GM12878 (cell line): ENCODE measurements around the gene GPR63. TPM values are rescaled to one million over a fixed set of nuclear protein-coding genes. Genes with fewer than 3 reads are reported as not detected.

Experiments
- ATAC-seq: fragments of 200-7000 bp; cut with Tn5 transposase; 3 replicates; pipeline ENCODE4 v1.9.1; 2020; ENCODE audit warnings: mild to moderate bottlenecking, moderate library complexity
- BruUV-seq: library from RNA; stranded (reverse); fragments of 400-500 nt; replicated peaks from 2 replicates; lab custom pipeline; 2021; lab: Mats Ljungman, UMichigan
- CTCF ChIA-PET: fragments of 300-600 bp; sonication (Branson Sonifier 250); formaldehyde crosslinking; extraction: SDS; loops from one replicate; lab custom pipeline; 2021; ENCODE audit warnings: inconsistent platforms; lab: Yijun Ruan, JAX
- POLR2A ChIA-PET: fragments of 350-600 bp; formaldehyde crosslinking; extraction: SDS; loops from one replicate; lab custom pipeline; 2021; ENCODE audit warnings: inconsistent platforms; lab: Charles Lee
- RAD21 ChIA-PET: fragments of 300-600 bp; sonication (Branson Sonifier 250); formaldehyde crosslinking; loops from one replicate; lab custom pipeline; 2023; ENCODE audit warnings: antibody characterized with exemption; ENCODE audit not compliant: unreplicated experiment; lab: Charles Lee
- SMC1A ChIA-PET: fragments of 300-600 bp; sonication (Branson Sonifier 250); formaldehyde crosslinking; loops from one replicate; lab custom pipeline; 2023; ENCODE audit not compliant: unreplicated experiment, uncharacterized antibody; lab: Charles Lee
- DNase-seq: peaks from one replicate; pipeline ENCODE4 v3.0.0-alpha.2; 2011; ENCODE audit warnings: low read depth, low spot score
- FAIRE-seq: peaks from 3 replicates; lab custom pipeline; 2011; peaks lifted over from hg19 to GRCh38; lab: Jason Lieb, UNC
- H2AFZ ChIP-seq: 2 replicates; pipeline ENCODE4 v1.6.0; 2011; ENCODE audit warnings: low read depth, low read length, control low read depth; ENCODE audit not compliant: control insufficient read depth
- H3K27ac ChIP-seq: 2 replicates; pipeline ENCODE4 v1.5.1; 2011; ENCODE audit warnings: control low read depth; ENCODE audit not compliant: control insufficient read depth, insufficient read depth
- H3K27me3 ChIP-seq, 2 experiments: replicated peaks in 1 of 2; 2 replicates each; pipeline versions ENCODE4 v1.6.0 to v1.6.1; 2011; ENCODE audit warnings: low read length in 1 of 2; ENCODE audit not compliant: control insufficient read depth in 2 of 2, insufficient read depth in 2 of 2
- H3K36me3 ChIP-seq, 2 experiments: 2 replicates each; pipeline ENCODE4 v1.5.1; 2011; ENCODE audit warnings: low read length in 1 of 2; ENCODE audit not compliant: control insufficient read depth in 2 of 2, insufficient read depth in 2 of 2
- H3K4me1 ChIP-seq: 2 replicates; pipeline ENCODE4 v1.6.1; 2011; ENCODE audit warnings: mild to moderate bottlenecking, low read length, moderate library complexity, mixed read lengths; ENCODE audit not compliant: control insufficient read depth, insufficient read depth
- H3K4me2 ChIP-seq: 2 replicates; pipeline ENCODE4 v1.6.0; 2011; ENCODE audit warnings: control low read depth; ENCODE audit not compliant: control insufficient read depth, insufficient read depth
- H3K4me3 ChIP-seq: fragments of 200-600 bp; sonication (generic); 2 replicates; pipeline ENCODE4 v1.5.1; 2016
- H3K79me2 ChIP-seq: 2 replicates; pipeline ENCODE4 v1.6.0; 2011; ENCODE audit warnings: low read length; ENCODE audit not compliant: control insufficient read depth, insufficient read depth
- H3K9ac ChIP-seq: 2 replicates; pipeline ENCODE4 v1.8.0; 2011; ENCODE audit warnings: low read length, control low read depth, mixed read lengths; ENCODE audit not compliant: control insufficient read depth, insufficient read depth
- H3K9me3 ChIP-seq: replicated peaks from 3 replicates; pipeline ENCODE4 v1.5.1; 2011; ENCODE audit warnings: mild to moderate bottlenecking, low read length; ENCODE audit not compliant: control insufficient read depth, insufficient read depth
- H4K20me1 ChIP-seq: 2 replicates; pipeline ENCODE4 v1.6.0; 2011; ENCODE audit not compliant: control insufficient read depth, insufficient read depth
- NFYA ChIP-seq: IDR thresholded peaks from 2 replicates; pipeline ENCODE4 v1.6.1; 2011; ENCODE audit warnings: low read depth, mild to moderate bottlenecking, low read length, improper control_type of control experiment, borderline replicate concordance
- NFYB ChIP-seq: IDR thresholded peaks from 2 replicates; pipeline ENCODE4 v1.6.1; 2011; ENCODE audit warnings: low read depth, mild to moderate bottlenecking, low read length, improper control_type of control experiment, moderate library complexity; ENCODE audit not compliant: insufficient read depth
- RUNX3 ChIP-seq: IDR thresholded peaks from 2 replicates; pipeline ENCODE4 v1.6.1; 2012; ENCODE audit warnings: low read length, inconsistent platforms
- SMAD1 ChIP-seq: fragments of 450-650 bp; IDR thresholded peaks from 2 replicates; pipeline ENCODE4 v1.6.1; 2018; ENCODE audit warnings: mild to moderate bottlenecking, low read depth; ENCODE audit not compliant: partially characterized antibody
- ZNF274 ChIP-seq: IDR thresholded peaks from one replicate; pipeline ENCODE4 v1.8.0; 2011; ENCODE audit not compliant: insufficient read length, insufficient read depth
- WGBS: methylation state at CpG from one replicate; pipeline ENCODE4 v1.1.6; 2016; ENCODE audit warnings: low lambda C conversion rate; ENCODE audit not compliant: insufficient replicate concordance, insufficient coverage; ENCODE audit errors: missing lambda C conversion rate; 5-methylcytosine and 5-hydroxymethylcytosine counted together
- in situ Hi-C: fragments of 300-500 bp; cut with MboI; formaldehyde crosslinking; loops from 9 replicates; pipeline ENCODE4 v1.14.3; 2018; ENCODE audit warnings: mixed read lengths
- intact Hi-C: fragments of 100-400 bp; cut with micrococcal nuclease; formaldehyde crosslinking; loops from one replicate; pipeline ENCODE4 v1.14.2; 2022; ENCODE audit not compliant: unreplicated experiment
- polyA plus RNA-seq, 11 experiments: library from polyadenylated mRNA; depleted of rRNA in 4 of 11; unstranded in 6 of 11; stranded (reverse) in 5 of 11; fragments of >200 nt; fragmentation: Nextera tagmentation in 4 of 11; fragmentation: Illumina TruSeq in 1 of 11; extraction: Ambion mirVana in 4 of 11; extraction: Trizol in 1 of 11; gene quantifications; 1 replicate in 1 of 11; 2 replicates in 10 of 11; pipeline versions ENCODE4 v1.2.1 to v1.2.3, GENCODE V29; 2011 to 2016; ENCODE audit warnings: inconsistent platforms in 2 of 11, missing spikeins in 2 of 11, low read depth in 1 of 11
- total RNA-seq, 4 experiments: library from RNA; depleted of rRNA in 3 of 4; stranded (reverse); fragments of >200 nt in 3 of 4; fragmentation: Illumina TruSeq in 1 of 4; extraction: Trizol in 1 of 4; gene quantifications; 2 replicates each; pipeline versions ENCODE4 v1.2.1 to v1.2.3, GENCODE V29; 2013 to 2021

GPR63 gene
- total and polyA plus RNA-seq, 10 of the 15 experiments (the other 5 are each of a cell fraction or from before 2014, with no cell fraction given): 1.6 to 6.6 (median 3.5) TPM

- in situ Hi-C loops: no loop called here
- intact Hi-C loops: no loop called here
- H2AFZ ChIP-seq: no peak overlapping the region
- TF ChIP-seq NFYA: no peak
- no peak for TF ChIP-seq RUNX3
- no peak for TF ChIP-seq ZNF274
- no peak for TF ChIP-seq NFYB
- POLR2A ChIA-PET: no interaction called here
- whole genome bisulfite sequencing: 41% methylated on average over 6 of the region's 6 CpGs
- H3K4me3 ChIP-seq: no peak overlapping the region
- SMC1A ChIA-PET: interaction anchor here (1.1 kb wide), 1 partner anchor 286 kb away, joined by 3 read pairs; no protein-coding TSS in a partner anchor
- no TSS peak for BruUV-seq
- ATAC-seq (no peak; the same call in 2 of the 3 replicates), FAIRE-seq (no peak), DNase-seq (no peak)
- H3K79me2 ChIP-seq: no peaks in the 10 kb centered on the region
- H3K9ac ChIP-seq: no peak overlapping the region
- H3K4me2 ChIP-seq: no peak overlapping the region
- no peaks in the 10 kb centered on the region for H3K36me3 ChIP-seq
- no peaks in the 10 kb centered on the region for H3K9me3 ChIP-seq
- H3K4me1 ChIP-seq: no peaks in the 10 kb centered on the region
- no peaks in the 10 kb centered on the region for H3K27me3 ChIP-seq
- CTCF ChIA-PET: no interaction called here
- no peak overlapping the region for H3K27ac ChIP-seq
- no peaks in the 10 kb centered on the region for H4K20me1 ChIP-seq
- RAD21 ChIA-PET: no interaction called here
Measured at GRCh38 chr6:96762599-96762998, 74.7 kb downstream of the GPR63 start.

- no peak overlapping the region for H3K4me3 ChIP-seq
- no peak overlapping the region for H3K4me2 ChIP-seq
- FAIRE-seq (no peak), DNase-seq (no peak), ATAC-seq (no peak)
- no peak overlapping the region for H3K27ac ChIP-seq
- H3K27me3 ChIP-seq: no peaks in the 10 kb centered on the region
- no peak overlapping the region for H3K9ac ChIP-seq
- BruUV-seq: no TSS peak
- no peaks in the 10 kb centered on the region for H4K20me1 ChIP-seq
- no peaks in the 10 kb centered on the region for H3K79me2 ChIP-seq
- intact Hi-C loops: loop anchor here (2.0 kb wide), 1 partner anchor 219 kb away; no protein-coding TSS in a partner anchor
- no peaks in the 10 kb centered on the region for H3K9me3 ChIP-seq
- H2AFZ ChIP-seq: no peak overlapping the region
- WGBS: 68% methylated on average over 12 of the region's 12 CpGs
- in situ Hi-C loops: no loop called here
- no peaks in the 10 kb centered on the region for H3K4me1 ChIP-seq
- CTCF ChIA-PET: interaction anchor here (0.6 kb wide), 1 partner anchor 1264 kb away, joined by 3 read pairs; no protein-coding TSS in a partner anchor
- POLR2A ChIA-PET: interaction anchor here (0.9 kb wide), 1 partner anchor 10 kb away, joined by 3 read pairs; no protein-coding TSS in a partner anchor
- RAD21 ChIA-PET: no interaction called here
- no peak for TF ChIP-seq SMAD1
- SMC1A ChIA-PET: interaction anchor here (1.1 kb wide), 1 partner anchor 287 kb away, joined by 3 read pairs; no protein-coding TSS in a partner anchor
- H3K36me3 ChIP-seq: no peaks in the 10 kb centered on the region
Measured at GRCh38 chr6:96761794-96762193, 75.5 kb downstream of the GPR63 start.
